ENCODE measurements around the gene PWWP2B.

- TF ChIP-seq CREB1 (IDR thresholded peaks at IDR 0.05): no peak
- TF ChIP-seq TAF1 (IDR thresholded peaks at IDR 0.05; ENCODE audit: low read depth, low read length): no peak
- TF ChIP-seq SUZ12 (IDR thresholded peaks at IDR 0.05; ENCODE audit: low read length): no peak
- no peak for TF ChIP-seq EP300 (IDR thresholded peaks at IDR 0.05; ENCODE audit: borderline replicate concordance in 1 of 2, low read depth in 2 of 2, low read length in 2 of 2)
- TF ChIP-seq, protein P1, sequence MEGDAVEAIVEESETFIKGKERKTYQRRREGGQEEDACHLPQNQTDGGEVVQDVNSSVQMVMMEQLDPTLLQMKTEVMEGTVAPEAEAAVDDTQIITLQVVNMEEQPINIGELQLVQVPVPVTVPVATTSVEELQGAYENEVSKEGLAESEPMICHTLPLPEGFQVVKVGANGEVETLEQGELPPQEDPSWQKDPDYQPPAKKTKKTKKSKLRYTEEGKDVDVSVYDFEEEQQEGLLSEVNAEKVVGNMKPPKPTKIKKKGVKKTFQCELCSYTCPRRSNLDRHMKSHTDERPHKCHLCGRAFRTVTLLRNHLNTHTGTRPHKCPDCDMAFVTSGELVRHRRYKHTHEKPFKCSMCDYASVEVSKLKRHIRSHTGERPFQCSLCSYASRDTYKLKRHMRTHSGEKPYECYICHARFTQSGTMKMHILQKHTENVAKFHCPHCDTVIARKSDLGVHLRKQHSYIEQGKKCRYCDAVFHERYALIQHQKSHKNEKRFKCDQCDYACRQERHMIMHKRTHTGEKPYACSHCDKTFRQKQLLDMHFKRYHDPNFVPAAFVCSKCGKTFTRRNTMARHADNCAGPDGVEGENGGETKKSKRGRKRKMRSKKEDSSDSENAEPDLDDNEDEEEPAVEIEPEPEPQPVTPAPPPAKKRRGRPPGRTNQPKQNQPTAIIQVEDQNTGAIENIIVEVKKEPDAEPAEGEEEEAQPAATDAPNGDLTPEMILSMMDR (IDR thresholded peaks at IDR 0.05; ENCODE audit: control extremely low read depth in 1 of 3, insufficient read depth in 1 of 3, low read depth in 1 of 3, low read length in 3 of 3): peak in 2 of 3 experiments; percentile 45 to 46; a peak in 2 of 4 replicates
- TF ChIP-seq RXRA (IDR thresholded peaks at IDR 0.05; ENCODE audit: insufficient read depth, low read depth, low read length): no peak
- no peak for TF ChIP-seq CHD2 (IDR thresholded peaks at IDR 0.05; ENCODE audit: low read length)
- no peak for TF ChIP-seq POLR2A (IDR thresholded peaks at IDR 0.05; ENCODE audit: control extremely low read depth in 1 of 2, low read depth in 2 of 2, low read length in 2 of 2)
- no peak for TF ChIP-seq JUN (IDR thresholded peaks at IDR 0.05; ENCODE audit: low read depth, low read length)
- no peak for TF ChIP-seq EZH2 (IDR thresholded peaks at IDR 0.05; ENCODE audit: low read depth, low read length, severe bottlenecking)
- no peak for TF ChIP-seq TEAD4 (IDR thresholded peaks at IDR 0.05; ENCODE audit: low read depth, low read length)
- TF ChIP-seq SP2 (IDR thresholded peaks at IDR 0.05; ENCODE audit: low read length): no peak
- no peak for TF ChIP-seq HDAC2 (IDR thresholded peaks at IDR 0.05; ENCODE audit: borderline replicate concordance in 1 of 2, low read depth in 2 of 2, low read length in 2 of 2)
Observed at GRCh38 chr10:132465193-132465888, 68.3 kb downstream of the PWWP2B start.

Measured in H1 (cell line).